NCI-H510A (cell line): Measurements from ENCODE around the gene ZKSCAN2.

Source experiments
- DNase-seq: peaks from one replicate; lab custom pipeline; 2025; lab: John Stamatoyannopoulos, UW

The ZKSCAN2 gene

GRCh38 chr16:25223964-25224363 is 33.7 kb downstream of the ZKSCAN2 start:
- no peak for DNase-seq

GRCh38 chr16:25222959-25223358 is 34.7 kb downstream of the ZKSCAN2 start:
- no peak for DNase-seq

GRCh38 chr16:25219070-25219737 is 38.4 kb downstream of the ZKSCAN2 start:
- no peak for DNase-seq

GRCh38 chr16:25217921-25218320 is 39.7 kb downstream of the ZKSCAN2 start:
- no peak for DNase-seq

DNA sequence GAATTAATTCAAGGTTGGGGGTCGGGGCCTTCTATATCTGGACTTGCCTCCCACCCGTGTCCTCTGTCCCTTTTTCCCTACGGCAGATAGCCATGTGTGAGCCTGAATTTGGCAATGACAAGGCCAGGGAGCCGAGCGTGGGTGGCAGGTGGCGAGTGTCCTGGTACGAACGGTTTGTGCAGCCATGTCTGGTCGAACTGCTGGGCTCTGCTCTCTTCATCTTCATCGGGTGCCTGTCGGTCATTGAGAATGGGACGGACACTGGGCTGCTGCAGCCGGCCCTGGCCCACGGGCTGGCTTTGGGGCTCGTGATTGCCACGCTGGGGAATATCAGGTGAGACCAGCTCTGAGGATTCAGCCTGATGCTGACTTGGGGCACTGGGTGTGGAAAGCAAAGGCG is 40.5 kb downstream of the ZKSCAN2 start:
- DNase-seq: no peak

DNA sequence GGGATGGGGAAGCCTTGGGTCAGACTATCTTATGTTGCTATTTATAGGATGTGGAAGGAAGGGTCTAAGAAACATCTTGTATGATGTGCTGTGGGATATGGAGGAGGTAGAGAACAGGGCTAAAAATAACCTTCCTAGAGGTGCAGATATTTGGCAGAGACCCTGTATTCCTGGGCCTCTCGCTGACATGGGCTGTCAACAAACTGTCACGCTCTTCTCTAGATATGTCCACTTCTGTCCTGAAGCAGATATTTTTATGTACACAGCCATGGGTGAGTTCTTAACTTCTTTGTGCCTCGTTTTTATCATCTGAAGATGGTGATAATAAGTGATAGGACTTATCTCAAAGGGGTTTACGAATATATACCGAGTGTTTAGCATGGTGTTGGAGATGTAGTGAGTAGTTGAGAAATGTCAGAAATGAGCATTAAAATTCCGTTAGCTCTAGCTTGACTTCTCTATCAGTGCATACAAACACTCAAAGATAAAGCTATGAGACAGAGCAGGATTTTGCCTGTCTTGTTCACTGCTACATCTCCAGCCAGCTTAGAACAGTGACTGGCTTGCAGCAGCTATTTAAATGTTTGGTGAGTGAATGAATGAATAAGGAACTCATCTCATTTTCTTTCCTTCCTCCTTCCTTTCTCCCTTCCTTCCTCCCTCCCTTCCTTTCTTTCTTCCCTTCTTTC is 43.8 kb downstream of the ZKSCAN2 start:
- DNase-seq: no peak

GRCh38 chr16:25212636-25213035 is 45.0 kb downstream of the ZKSCAN2 start:
- no peak for DNase-seq

DNA sequence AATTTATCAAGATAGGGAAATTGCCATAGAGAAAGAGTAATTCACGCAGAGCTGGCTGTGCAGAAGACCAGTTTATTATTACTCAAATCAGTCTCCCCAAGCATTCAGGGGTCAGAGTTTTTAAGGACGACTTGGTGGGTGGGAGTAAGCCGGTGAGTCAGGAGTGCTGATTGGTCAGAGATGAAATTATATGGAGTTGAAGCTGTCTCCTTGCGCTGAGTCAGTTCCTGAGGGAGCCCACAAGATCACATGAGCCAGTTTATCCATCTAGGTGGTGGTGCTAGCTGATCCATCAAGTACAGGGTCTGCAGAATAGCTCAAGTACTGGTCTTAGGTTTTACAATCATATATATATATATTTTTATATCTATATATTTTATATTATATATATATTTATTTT is 46.9 kb downstream of the ZKSCAN2 start:
- no peak for DNase-seq

DNA sequence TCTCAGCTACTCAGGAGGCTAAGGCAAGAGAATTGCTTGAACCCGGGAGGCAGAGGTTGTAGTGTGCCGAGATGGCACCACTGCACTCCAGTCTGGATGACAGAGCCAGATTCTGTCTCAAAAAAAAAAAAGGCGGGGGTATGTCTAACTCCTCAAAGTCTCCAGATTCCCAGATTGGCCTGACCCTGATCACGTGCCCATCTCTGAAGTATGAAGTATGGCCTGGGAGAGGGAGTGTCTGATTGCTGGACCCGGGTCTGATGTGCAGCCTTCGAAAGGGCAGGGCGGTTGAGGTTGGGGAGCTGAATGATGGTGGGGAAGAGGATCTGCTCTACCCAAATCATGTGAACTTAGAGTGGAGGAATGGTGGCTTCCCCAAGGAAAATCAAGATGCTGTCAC is 58.2 kb downstream of the ZKSCAN2 start:
- no peak for DNase-seq

- no peak for DNase-seq
These were observed 59.6 kb downstream of the ZKSCAN2 start for GRCh38 chr16:25198021-25198420.

GRCh38 chr16:25194273-25194878 is 63.3 kb downstream of the ZKSCAN2 start:
- DNase-seq: no peak

- DNase-seq: no peak
These were observed 65.5 kb downstream of the ZKSCAN2 start for GRCh38 chr16:25192096-25192495.

GRCh38 chr16:25189305-25189704 is 68.3 kb downstream of the ZKSCAN2 start:
- no peak for DNase-seq

GRCh38 chr16:25187491-25187795 is 70.2 kb downstream of the ZKSCAN2 start:
- DNase-seq: no peak
